ENCODE data around the gene VPS13D.
"Not testable (repeated sequence)": the region's sequence is repeated elsewhere in the genome, so short reads cannot be mapped to it uniquely, and the experiment has no call there.

Gene VPS13D

GRCh38 chr1:12529640-12530174 lies 299.9 kb downstream of the VPS13D start:
- no peak for DNase-seq

GRCh38 chr1:12530462-12531178 lies 300.8 kb downstream of the VPS13D start:
- no peak for DNase-seq

GRCh38 chr1:12531179-12531499 lies 301.3 kb downstream of the VPS13D start:
- DNase-seq: no peak

- DNase-seq: no peak
These were observed 302.8 kb downstream of the VPS13D start for GRCh38 chr1:12532405-12533315.

GRCh38 chr1:12536023-12536639 lies 306.3 kb downstream of the VPS13D start:
- no peak for DNase-seq

GRCh38 chr1:12537294-12537693 lies 307.5 kb downstream of the VPS13D start:
- no peak for DNase-seq

GRCh38 chr1:12537906-12538461 lies 308.2 kb downstream of the VPS13D start:
- no peak for DNase-seq

- DNase-seq: not testable (repeated sequence)
These were observed 308.7 kb downstream of the VPS13D start for GRCh38 chr1:12538536-12538935.

- DNase-seq: no peak
These were observed 309.5 kb downstream of the VPS13D start for GRCh38 chr1:12539320-12539704.

- DNase-seq: no peak
These were observed 310.1 kb downstream of the VPS13D start for GRCh38 chr1:12539705-12540579.

GRCh38 chr1:12540580-12541273 lies 310.9 kb downstream of the VPS13D start:
- DNase-seq: no peak

- DNase-seq: no peak
These were observed 311.7 kb downstream of the VPS13D start for GRCh38 chr1:12541274-12542137.

- DNase-seq: no peak
These were observed 312.3 kb downstream of the VPS13D start for GRCh38 chr1:12542138-12542465.

- DNase-seq: no peak
These were observed 313.1 kb downstream of the VPS13D start for GRCh38 chr1:12542616-12543592.

GRCh38 chr1:12543740-12544154 lies 313.9 kb downstream of the VPS13D start:
- DNase-seq: no peak

GRCh38 chr1:12544357-12544756 lies 314.5 kb downstream of the VPS13D start:
- no peak for DNase-seq

- DNase-seq: no peak
These were observed 315.2 kb downstream of the VPS13D start for GRCh38 chr1:12544992-12545391.

- no peak for DNase-seq
These were observed 317.1 kb downstream of the VPS13D start for GRCh38 chr1:12546771-12547585.
